Measurements from ENCODE around the gene PRELID1.
"Not testable (repeated sequence)": the region's sequence is repeated elsewhere in the genome, so short reads cannot be mapped to it uniquely, and the experiment has no call there.

PRELID1 gene

GRCh38 chr5:177306103-177306640 is 2.6 kb downstream of the PRELID1 start:
- H3K9me3 ChIP-seq (ENCODE audit: control insufficient read depth, low read length); DNase-seq; H3K27me3 ChIP-seq (replicated peaks; ENCODE audit: control insufficient read depth, insufficient read depth, low read length, poor library complexity, severe bottlenecking); H3K4me3 ChIP-seq (ENCODE audit: insufficient read depth, low read depth, low read length, poor library complexity, severe bottlenecking); H3K27ac ChIP-seq (ENCODE audit: insufficient read depth, low read length, poor library complexity, severe bottlenecking): not testable (repeated sequence)
- peaks cover 53% of the 10 kb centered on the region for H3K4me1 ChIP-seq (ENCODE audit: control insufficient read depth, insufficient read depth, low read length, poor library complexity, severe bottlenecking)
- H3K36me3 ChIP-seq (ENCODE audit: control insufficient read depth, insufficient read depth, low read length), result peaks cover 15% of the 10 kb centered on the region

DNA sequence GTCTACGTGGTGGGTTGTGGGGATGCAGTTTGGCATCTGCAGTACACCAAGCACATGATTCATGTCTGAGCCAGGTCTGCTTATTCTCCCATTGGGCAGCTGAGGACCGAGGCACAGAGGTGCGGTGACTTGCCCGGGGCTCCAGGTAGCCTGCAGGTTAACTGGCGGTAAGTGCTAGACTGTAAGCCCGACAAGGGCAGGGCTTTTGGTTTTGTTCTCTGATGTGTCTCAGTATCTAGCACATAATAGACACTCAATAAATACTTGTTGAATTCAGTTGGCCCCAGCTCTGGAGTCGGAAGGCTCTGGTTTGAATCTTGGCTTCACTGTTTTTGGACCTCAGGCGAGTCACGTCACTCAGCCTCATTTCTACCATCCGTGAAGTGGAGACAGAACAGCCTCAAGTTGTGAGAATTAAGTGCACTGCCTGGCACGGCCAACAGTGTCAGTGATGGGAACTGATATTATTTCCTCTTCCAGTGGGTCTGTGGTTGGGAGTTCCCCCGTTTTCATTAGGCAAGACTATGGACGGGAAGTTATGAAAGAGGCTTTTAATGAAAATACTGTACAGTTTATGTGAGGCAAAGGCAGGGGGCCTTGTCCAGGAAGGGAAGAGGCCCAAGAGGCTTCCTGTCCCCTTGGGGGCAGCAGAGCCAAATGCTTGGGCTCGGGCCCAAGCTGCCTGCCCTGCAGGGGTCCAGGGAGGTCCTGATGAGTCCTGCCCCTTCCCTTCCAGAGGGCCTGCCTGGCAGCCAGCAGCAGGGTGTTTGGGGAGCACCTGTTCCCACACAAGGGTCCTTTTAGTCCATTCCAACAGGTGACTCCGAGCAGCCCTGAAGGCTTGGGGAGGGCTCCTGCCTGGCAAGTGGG is 3.3 kb downstream of the PRELID1 start:
- peaks cover 15% of the 10 kb centered on the region for H3K36me3 ChIP-seq (ENCODE audit: control insufficient read depth, insufficient read depth, low read length)
- H3K4me3 ChIP-seq (ENCODE audit: insufficient read depth, low read depth, low read length, poor library complexity, severe bottlenecking), result no peak overlapping the region
- peak overlapping the region; percentile 2 for H3K27ac ChIP-seq (ENCODE audit: insufficient read depth, low read length, poor library complexity, severe bottlenecking)
- no peak for DNase-seq
- H3K9me3 ChIP-seq (ENCODE audit: control insufficient read depth, low read length), result no peaks in the 10 kb centered on the region
- peaks cover 54% of the 10 kb centered on the region for H3K4me1 ChIP-seq (ENCODE audit: control insufficient read depth, insufficient read depth, low read length, poor library complexity, severe bottlenecking)
- no peaks in the 10 kb centered on the region for H3K27me3 ChIP-seq (replicated peaks; ENCODE audit: control insufficient read depth, insufficient read depth, low read length, poor library complexity, severe bottlenecking)

- Histone ChIP-seq H3K9me3 (ENCODE audit: control insufficient read depth, low read length) (no peaks in the 10 kb centered on the region), H3K36me3 (ENCODE audit: control insufficient read depth, insufficient read depth, low read length) (peaks cover 15% of the 10 kb centered on the region), H3K27ac (ENCODE audit: insufficient read depth, low read length, poor library complexity, severe bottlenecking) (no peak overlapping the region), H3K27me3 (replicated peaks; ENCODE audit: control insufficient read depth, insufficient read depth, low read length, poor library complexity, severe bottlenecking) (no peaks in the 10 kb centered on the region), H3K4me3 (ENCODE audit: insufficient read depth, low read depth, low read length, poor library complexity, severe bottlenecking) (no peak overlapping the region), H3K4me1 (ENCODE audit: control insufficient read depth, insufficient read depth, low read length, poor library complexity, severe bottlenecking) (peaks cover 52% of the 10 kb centered on the region)
- no peak for DNase-seq
Measured at GRCh38 chr5:177307544-177308363, 4.2 kb downstream of the PRELID1 start.

DNA sequence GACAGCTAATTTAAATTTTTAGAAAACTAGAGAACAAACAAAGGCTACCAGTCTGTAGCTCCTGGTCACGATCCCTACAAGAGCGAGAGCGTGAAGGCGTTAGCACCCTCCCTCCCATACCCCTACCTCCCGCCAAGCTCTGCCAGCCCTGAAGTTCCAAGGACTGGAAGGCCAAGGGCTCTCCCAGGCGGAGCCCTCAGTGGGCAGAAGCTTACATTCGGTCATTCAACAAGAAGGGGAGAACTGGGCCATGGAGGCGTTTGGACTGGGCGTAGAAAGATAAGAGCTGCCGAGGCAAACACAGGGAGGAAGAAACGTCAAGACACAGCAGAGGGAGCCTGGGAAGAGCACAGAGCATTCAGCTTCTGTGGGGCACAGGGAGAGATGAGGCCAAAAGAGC is 5.1 kb downstream of the PRELID1 start:
- Histone ChIP-seq H3K9me3 (ENCODE audit: control insufficient read depth, low read length) (no peaks in the 10 kb centered on the region), H3K27ac (ENCODE audit: insufficient read depth, low read length, poor library complexity, severe bottlenecking) (no peak overlapping the region), H3K4me1 (ENCODE audit: control insufficient read depth, insufficient read depth, low read length, poor library complexity, severe bottlenecking) (peaks cover 54% of the 10 kb centered on the region), H3K36me3 (ENCODE audit: control insufficient read depth, insufficient read depth, low read length) (peaks cover 15% of the 10 kb centered on the region), H3K4me3 (ENCODE audit: insufficient read depth, low read depth, low read length, poor library complexity, severe bottlenecking) (no peak overlapping the region), H3K27me3 (replicated peaks; ENCODE audit: control insufficient read depth, insufficient read depth, low read length, poor library complexity, severe bottlenecking) (no peaks in the 10 kb centered on the region)
- no peak for DNase-seq

DNA sequence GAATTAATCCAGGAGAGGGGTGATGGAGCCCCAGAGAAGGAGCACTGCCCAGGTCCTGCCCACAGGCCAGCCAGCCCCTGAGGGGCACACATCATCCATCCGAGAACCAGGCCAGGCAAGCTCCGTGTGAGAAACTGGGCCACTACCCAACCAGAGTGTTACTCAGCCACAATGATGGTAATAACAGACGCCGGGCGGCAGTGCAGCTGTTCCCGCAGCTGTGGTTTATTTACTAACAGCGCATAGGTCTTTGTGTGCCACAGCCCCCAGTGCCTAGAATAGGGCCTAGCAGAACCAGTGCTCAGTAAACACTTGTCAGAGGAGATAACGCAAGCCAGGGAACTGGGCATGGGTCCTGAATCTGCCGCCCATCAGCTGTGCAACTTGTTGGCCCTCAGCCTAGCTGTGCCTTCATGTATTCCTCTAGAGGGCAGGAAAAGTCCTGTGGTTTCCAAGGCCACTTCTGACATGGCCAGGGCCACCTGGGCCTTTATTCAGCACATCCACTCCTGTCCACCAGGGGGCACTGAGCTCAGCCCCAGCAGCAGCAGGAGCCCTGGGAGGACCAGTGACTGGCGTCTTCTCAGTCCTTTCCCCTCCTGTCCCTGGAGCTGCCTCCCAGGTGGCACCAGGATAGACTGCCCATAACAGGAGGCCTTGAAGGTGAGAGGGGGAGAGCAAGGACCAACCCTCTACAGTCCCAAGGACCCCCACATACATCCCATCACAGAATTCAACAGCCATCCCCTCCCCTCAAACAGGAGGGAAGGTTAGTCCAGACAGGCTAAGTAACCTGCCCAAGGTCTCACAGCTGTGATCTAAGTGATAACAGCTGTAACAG is 6.0 kb downstream of the PRELID1 start:
- peak; percentile 43 to 64 (median 54) for DNase-seq
- no peak overlapping the region for H3K4me3 ChIP-seq (ENCODE audit: insufficient read depth, low read depth, low read length, poor library complexity, severe bottlenecking)
- H3K36me3 ChIP-seq (ENCODE audit: control insufficient read depth, insufficient read depth, low read length), result peaks cover 15% of the 10 kb centered on the region
- H3K4me1 ChIP-seq (ENCODE audit: control insufficient read depth, insufficient read depth, low read length, poor library complexity, severe bottlenecking), result peaks cover 49% of the 10 kb centered on the region
- no peak overlapping the region for H3K27ac ChIP-seq (ENCODE audit: insufficient read depth, low read length, poor library complexity, severe bottlenecking)
- H3K27me3 ChIP-seq (replicated peaks; ENCODE audit: control insufficient read depth, insufficient read depth, low read length, poor library complexity, severe bottlenecking), result no peaks in the 10 kb centered on the region
- H3K9me3 ChIP-seq (ENCODE audit: control insufficient read depth, low read length), result no peaks in the 10 kb centered on the region

DNA sequence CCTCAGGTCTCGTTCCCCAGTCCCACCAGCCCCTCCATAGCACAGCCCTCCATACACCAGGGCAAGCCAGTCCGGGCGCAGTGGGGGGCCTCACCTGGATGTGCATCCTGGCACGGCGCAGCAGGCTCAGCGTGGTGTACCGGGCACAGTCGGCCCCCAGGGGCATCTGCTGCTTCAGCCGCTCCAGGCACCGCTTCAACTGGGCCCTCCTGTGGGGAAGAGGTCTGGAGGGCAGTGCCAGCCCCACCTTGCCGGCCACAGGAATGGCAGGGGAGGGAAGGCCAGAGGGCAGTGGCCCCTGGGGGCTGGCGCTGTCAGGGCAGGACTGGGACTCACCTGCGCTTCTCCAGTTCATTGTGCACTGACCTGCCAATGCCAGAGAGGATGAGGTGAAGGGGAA is 6.7 kb downstream of the PRELID1 start:
- H3K4me1 ChIP-seq (ENCODE audit: control insufficient read depth, insufficient read depth, low read length, poor library complexity, severe bottlenecking), result peaks cover 42% of the 10 kb centered on the region
- DNase-seq, result no peak
- H3K27me3 ChIP-seq (replicated peaks; ENCODE audit: control insufficient read depth, insufficient read depth, low read length, poor library complexity, severe bottlenecking), result no peaks in the 10 kb centered on the region
- no peak overlapping the region for H3K4me3 ChIP-seq (ENCODE audit: insufficient read depth, low read depth, low read length, poor library complexity, severe bottlenecking)
- H3K27ac ChIP-seq (ENCODE audit: insufficient read depth, low read length, poor library complexity, severe bottlenecking), result no peak overlapping the region
- H3K36me3 ChIP-seq (ENCODE audit: control insufficient read depth, insufficient read depth, low read length), result peaks cover 15% of the 10 kb centered on the region
- H3K9me3 ChIP-seq (ENCODE audit: control insufficient read depth, low read length), result no peaks in the 10 kb centered on the region

DNA sequence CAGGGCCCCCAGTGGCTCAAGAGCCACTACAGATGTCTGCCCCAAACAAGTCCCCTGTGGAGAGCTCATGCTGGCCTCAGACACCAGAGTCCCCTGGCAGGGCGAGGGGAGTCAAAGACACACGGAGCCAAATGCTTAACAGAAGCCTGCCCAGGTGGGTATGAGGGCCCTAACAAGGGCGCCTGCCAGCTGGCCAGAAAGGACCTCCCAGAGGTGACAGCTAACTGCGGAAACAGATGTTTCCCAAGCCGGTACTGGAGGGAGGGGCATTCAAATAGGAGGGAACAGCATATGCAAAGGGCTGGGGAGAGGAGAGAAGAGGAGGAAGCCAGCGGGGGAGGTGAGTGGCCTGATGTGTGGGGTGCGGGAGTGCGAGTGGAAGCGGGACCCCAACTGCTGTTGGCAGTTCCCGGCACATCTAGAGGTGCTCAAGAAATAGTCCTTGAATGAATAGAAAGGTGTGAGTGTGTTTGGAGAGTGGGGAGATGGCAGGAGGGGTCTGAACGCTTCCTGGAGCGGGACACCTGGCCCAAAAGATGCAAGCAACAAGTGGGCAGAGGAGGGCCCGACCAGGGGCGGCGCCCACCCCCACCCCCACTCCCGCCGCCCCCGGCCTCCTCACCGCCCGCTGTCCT is 7.3 kb downstream of the PRELID1 start:
- H3K9me3 ChIP-seq (ENCODE audit: control insufficient read depth, low read length), result no peaks in the 10 kb centered on the region
- H3K36me3 ChIP-seq (ENCODE audit: control insufficient read depth, insufficient read depth, low read length), result peaks cover 13% of the 10 kb centered on the region
- H3K4me3 ChIP-seq (ENCODE audit: insufficient read depth, low read depth, low read length, poor library complexity, severe bottlenecking), result peak overlapping the region; percentile 58
- DNase-seq, result no peak
- H3K27me3 ChIP-seq (replicated peaks; ENCODE audit: control insufficient read depth, insufficient read depth, low read length, poor library complexity, severe bottlenecking), result no peaks in the 10 kb centered on the region
- peaks cover 38% of the 10 kb centered on the region for H3K4me1 ChIP-seq (ENCODE audit: control insufficient read depth, insufficient read depth, low read length, poor library complexity, severe bottlenecking)
- H3K27ac ChIP-seq (ENCODE audit: insufficient read depth, low read length, poor library complexity, severe bottlenecking), result no peak overlapping the region

- peaks cover 38% of the 10 kb centered on the region for H3K4me1 ChIP-seq (ENCODE audit: control insufficient read depth, insufficient read depth, low read length, poor library complexity, severe bottlenecking)
- H3K27ac ChIP-seq (ENCODE audit: insufficient read depth, low read length, poor library complexity, severe bottlenecking), result no peak overlapping the region
- H3K27me3 ChIP-seq (replicated peaks; ENCODE audit: control insufficient read depth, insufficient read depth, low read length, poor library complexity, severe bottlenecking), result no peaks in the 10 kb centered on the region
- H3K9me3 ChIP-seq (ENCODE audit: control insufficient read depth, low read length), result no peaks in the 10 kb centered on the region
- no peak for DNase-seq
- peak overlapping the region; percentile 58 for H3K4me3 ChIP-seq (ENCODE audit: insufficient read depth, low read depth, low read length, poor library complexity, severe bottlenecking)
- H3K36me3 ChIP-seq (ENCODE audit: control insufficient read depth, insufficient read depth, low read length), result peaks cover 8% of the 10 kb centered on the region
Measured at GRCh38 chr5:177311392-177311722, 7.8 kb downstream of the PRELID1 start.

All from effector memory CD4-positive, alpha-beta T cell (primary cell).